Stomach (tissue), 4 donors: ENCODE results near the gene ACTL10.

ENCODE experiments used
- CTCF ChIP-seq, 7 experiments: fragments of 450-650 bp in 4 of 7; fragments of 200-600 bp in 3 of 7; sonication (generic) in 3 of 7; IDR thresholded peaks; one replicate each; pipeline ENCODE4 v1.5.1; 2016 to 2019; ENCODE audit warnings: antibody characterized with exemption in 7 of 7, control low read depth in 2 of 7, mild to moderate bottlenecking in 1 of 7
- EP300 ChIP-seq: sonication (generic); formaldehyde crosslinking; IDR thresholded peaks from one replicate; pipeline ENCODE4 v1.6.1; 2017; ENCODE audit warnings: antibody characterized with exemption

- TF ChIP-seq CTCF (IDR thresholded peaks at IDR 0.05) (peak in 6 of 7 experiments; percentile 5 to 79 (median 72)), EP300 (no peak)
These were observed 13.4 kb upstream of the ACTL10 start for GRCh38 chr20:33653218-33653899.
